ENCODE results near the gene RFXANK.
"Not testable (repeated sequence)": the region's sequence is repeated elsewhere in the genome, so short reads cannot be mapped to it uniquely, and the experiment has no call there.

RFXANK gene

GRCh38 chr19:19170873-19171672, 21.0 kb upstream of the RFXANK start:
- no peak overlapping the region for H3K9ac ChIP-seq (ENCODE audit: low read depth, low read length)
- H3K4me1 ChIP-seq (ENCODE audit: control insufficient read depth, insufficient read depth, low read length): peaks cover 14% of the 10 kb centered on the region
- H3K27me3 ChIP-seq (ENCODE audit: control insufficient read depth, insufficient read depth, low read length): no peaks in the 10 kb centered on the region
- no peak overlapping the region for H3K4me2 ChIP-seq (ENCODE audit: low read length)
- no peaks in the 10 kb centered on the region for H3K36me3 ChIP-seq (ENCODE audit: insufficient read depth, low read length)
- H3K9me3 ChIP-seq (replicated peaks; ENCODE audit: low read length): no peaks in the 10 kb centered on the region
- H3K4me3 ChIP-seq (ENCODE audit: low read length): no peak overlapping the region

GRCh38 chr19:19171821-19172532, 20.1 kb upstream of the RFXANK start:
- Histone ChIP-seq H3K27me3 (ENCODE audit: control insufficient read depth, insufficient read depth, low read length) (no peaks in the 10 kb centered on the region), H3K9me3 (replicated peaks; ENCODE audit: low read length) (no peaks in the 10 kb centered on the region), H3K4me3 (ENCODE audit: low read length) (no peak overlapping the region), H3K36me3 (ENCODE audit: insufficient read depth, low read length) (no peaks in the 10 kb centered on the region), H3K9ac (ENCODE audit: low read depth, low read length) (no peak overlapping the region), H3K4me1 (ENCODE audit: control insufficient read depth, insufficient read depth, low read length) (peaks cover 14% of the 10 kb centered on the region), H3K4me2 (ENCODE audit: low read length) (no peak overlapping the region)

DNA sequence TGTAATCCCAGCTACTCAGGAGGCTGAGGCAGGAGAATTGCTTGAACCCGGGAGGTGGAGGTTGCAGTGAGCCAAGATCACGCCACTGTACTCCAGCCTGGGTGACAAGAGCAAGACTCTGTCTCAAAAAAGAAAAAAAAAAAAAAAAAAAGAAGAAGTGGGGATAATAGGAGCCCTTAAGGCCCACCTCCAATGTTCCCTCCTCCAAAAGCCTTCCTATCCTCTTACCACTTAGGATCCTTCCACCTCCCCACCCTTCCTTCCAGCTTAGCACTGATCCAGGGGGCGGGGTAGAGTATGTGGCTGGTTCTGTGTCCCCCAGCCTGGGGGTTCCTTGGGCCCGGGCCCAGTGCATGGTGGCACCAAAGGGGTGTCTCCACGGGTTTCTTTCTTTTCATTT, 18.8 kb upstream of the RFXANK start:
- not testable (repeated sequence) for H3K4me2 ChIP-seq (ENCODE audit: low read length); H3K9me3 ChIP-seq (replicated peaks; ENCODE audit: low read length); H3K4me3 ChIP-seq (ENCODE audit: low read length); H3K36me3 ChIP-seq (ENCODE audit: insufficient read depth, low read length); H3K9ac ChIP-seq (ENCODE audit: low read depth, low read length); H3K27me3 ChIP-seq (ENCODE audit: control insufficient read depth, insufficient read depth, low read length)
- peaks cover 14% of the 10 kb centered on the region for H3K4me1 ChIP-seq (ENCODE audit: control insufficient read depth, insufficient read depth, low read length)

DNA sequence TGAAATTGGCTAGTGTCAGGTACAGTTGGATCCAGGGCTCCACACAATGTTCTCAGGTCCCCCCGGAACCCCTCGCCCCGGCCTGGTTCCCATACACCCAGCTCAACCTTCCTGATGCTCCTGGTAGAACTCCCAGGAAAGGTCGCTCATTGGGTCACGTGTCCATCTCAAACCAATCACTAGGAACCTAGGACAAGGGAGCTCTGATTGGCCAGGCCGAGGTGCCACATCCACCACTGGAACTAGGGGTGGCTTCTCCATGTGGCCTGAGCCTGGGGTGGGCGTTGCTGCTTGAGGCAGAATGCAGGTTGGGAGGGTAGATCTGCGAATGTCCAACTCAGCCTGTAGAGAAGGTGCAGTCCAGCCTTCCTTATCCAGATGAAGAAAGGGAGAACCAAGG, 15.1 kb upstream of the RFXANK start:
- Histone ChIP-seq H3K9me3 (replicated peaks; ENCODE audit: low read length) (no peaks in the 10 kb centered on the region), H3K4me1 (ENCODE audit: control insufficient read depth, insufficient read depth, low read length) (peaks cover 5% of the 10 kb centered on the region), H3K36me3 (ENCODE audit: insufficient read depth, low read length) (peaks cover 15% of the 10 kb centered on the region), H3K4me3 (ENCODE audit: low read length) (no peak overlapping the region), H3K27me3 (ENCODE audit: control insufficient read depth, insufficient read depth, low read length) (no peaks in the 10 kb centered on the region), H3K4me2 (ENCODE audit: low read length) (no peak overlapping the region), H3K9ac (ENCODE audit: low read depth, low read length) (no peak overlapping the region)

- Histone ChIP-seq H3K36me3 (ENCODE audit: insufficient read depth, low read length) (peaks cover 18% of the 10 kb centered on the region), H3K4me2 (ENCODE audit: low read length) (no peak overlapping the region), H3K9me3 (replicated peaks; ENCODE audit: low read length) (no peaks in the 10 kb centered on the region), H3K4me1 (ENCODE audit: control insufficient read depth, insufficient read depth, low read length) (no peaks in the 10 kb centered on the region), H3K9ac (ENCODE audit: low read depth, low read length) (no peak overlapping the region), H3K4me3 (ENCODE audit: low read length) (no peak overlapping the region), H3K27me3 (ENCODE audit: control insufficient read depth, insufficient read depth, low read length) (no peaks in the 10 kb centered on the region)
These were observed 12.3 kb upstream of the RFXANK start for GRCh38 chr19:19179548-19180441.

DNA sequence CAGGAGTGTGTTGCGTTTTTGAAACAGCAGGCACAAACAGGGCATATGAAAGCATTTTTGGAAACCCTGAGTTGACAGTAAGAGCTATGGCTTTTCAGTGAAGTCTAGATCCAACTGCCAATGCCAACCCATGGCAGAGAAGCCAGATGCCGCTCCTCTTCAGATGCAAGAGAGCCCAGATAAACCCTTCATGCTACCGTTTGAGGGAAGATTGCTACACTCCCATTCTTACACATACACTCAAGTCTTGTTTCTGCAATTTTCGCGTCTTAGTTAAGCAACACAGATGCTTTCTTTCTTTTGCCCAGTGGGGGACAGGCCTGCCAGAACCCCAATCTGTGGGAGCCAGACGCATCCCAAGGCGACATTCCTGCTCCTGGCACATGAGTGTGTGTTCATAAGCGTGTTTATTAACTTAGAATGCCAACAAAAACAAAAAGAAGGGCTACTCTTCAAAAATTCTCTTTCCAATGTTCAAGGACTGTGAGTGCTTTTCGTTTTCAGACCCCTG, 10.5 kb upstream of the RFXANK start:
- H3K36me3 ChIP-seq (ENCODE audit: insufficient read depth, low read length): peaks cover 27% of the 10 kb centered on the region
- H3K4me1 ChIP-seq (ENCODE audit: control insufficient read depth, insufficient read depth, low read length): no peaks in the 10 kb centered on the region
- H3K4me2 ChIP-seq (ENCODE audit: low read length): no peak overlapping the region
- no peak overlapping the region for H3K4me3 ChIP-seq (ENCODE audit: low read length)
- no peaks in the 10 kb centered on the region for H3K27me3 ChIP-seq (ENCODE audit: control insufficient read depth, insufficient read depth, low read length)
- H3K9me3 ChIP-seq (replicated peaks; ENCODE audit: low read length): no peaks in the 10 kb centered on the region
- H3K9ac ChIP-seq (ENCODE audit: low read depth, low read length): no peak overlapping the region

GRCh38 chr19:19185853-19186740, 6.0 kb upstream of the RFXANK start:
- Histone ChIP-seq H3K4me1 (ENCODE audit: control insufficient read depth, insufficient read depth, low read length) (peaks cover 11% of the 10 kb centered on the region), H3K9me3 (replicated peaks; ENCODE audit: low read length) (no peaks in the 10 kb centered on the region), H3K9ac (ENCODE audit: low read depth, low read length) (no peak overlapping the region), H3K36me3 (ENCODE audit: insufficient read depth, low read length) (peaks cover 25% of the 10 kb centered on the region), H3K4me2 (ENCODE audit: low read length) (no peak overlapping the region), H3K27me3 (ENCODE audit: control insufficient read depth, insufficient read depth, low read length) (no peaks in the 10 kb centered on the region), H3K4me3 (ENCODE audit: low read length) (no peak overlapping the region)

DNA sequence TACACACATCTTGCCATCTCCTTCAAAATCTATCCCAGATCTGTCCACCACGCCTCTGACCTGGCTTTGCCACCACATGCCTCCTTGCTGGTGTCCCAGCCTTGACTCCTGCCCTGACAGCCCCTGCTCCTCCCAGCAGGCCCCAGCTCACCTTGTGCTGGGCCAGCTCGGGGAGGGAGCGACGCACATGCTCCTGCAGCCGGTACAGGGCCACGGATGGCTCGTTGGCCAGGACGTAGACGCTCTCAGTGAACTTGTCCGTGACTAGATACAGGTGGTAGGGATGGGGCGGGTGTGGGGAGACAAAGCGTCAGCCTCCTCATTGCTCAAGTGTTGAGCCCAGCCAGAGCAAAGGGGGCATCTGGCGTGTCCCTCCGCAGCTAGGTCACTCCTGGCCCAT, 5.3 kb upstream of the RFXANK start:
- Histone ChIP-seq H3K4me2 (ENCODE audit: low read length) (no peak overlapping the region), H3K4me1 (ENCODE audit: control insufficient read depth, insufficient read depth, low read length) (peaks cover 12% of the 10 kb centered on the region), H3K27me3 (ENCODE audit: control insufficient read depth, insufficient read depth, low read length) (no peaks in the 10 kb centered on the region), H3K36me3 (ENCODE audit: insufficient read depth, low read length) (peaks cover 19% of the 10 kb centered on the region), H3K9ac (ENCODE audit: low read depth, low read length) (no peak overlapping the region), H3K9me3 (replicated peaks; ENCODE audit: low read length) (no peaks in the 10 kb centered on the region), H3K4me3 (ENCODE audit: low read length) (no peak overlapping the region)

DNA sequence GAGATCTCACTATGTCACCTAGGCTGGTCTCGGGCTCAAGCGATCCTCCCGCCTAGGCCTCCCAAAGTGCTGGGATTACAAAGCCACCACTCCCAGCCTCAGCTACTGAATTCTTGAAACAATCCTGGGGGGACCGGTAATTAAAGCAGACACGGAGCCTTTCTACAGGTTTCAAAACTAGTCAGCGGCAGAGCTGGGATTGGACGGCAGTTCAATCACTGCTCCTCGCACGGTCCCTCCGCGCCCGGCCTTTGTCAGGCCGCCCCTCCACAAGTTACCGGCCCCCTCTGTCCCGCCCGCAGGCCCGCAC, 335 bp upstream of the RFXANK start:
- Histone ChIP-seq H3K36me3 (ENCODE audit: insufficient read depth, low read length) (peaks cover 8% of the 10 kb centered on the region), H3K4me2 (ENCODE audit: low read length) (peak overlapping the region; percentile 99), H3K9me3 (replicated peaks; ENCODE audit: low read length) (no peaks in the 10 kb centered on the region), H3K4me1 (ENCODE audit: control insufficient read depth, insufficient read depth, low read length) (peaks cover 27% of the 10 kb centered on the region), H3K27me3 (ENCODE audit: control insufficient read depth, insufficient read depth, low read length) (no peaks in the 10 kb centered on the region), H3K9ac (ENCODE audit: low read depth, low read length) (peak overlapping the region; percentile 99), H3K4me3 (ENCODE audit: low read length) (peak overlapping the region; percentile 97)

GRCh38 chr19:19192910-19193423, 909 bp downstream of the RFXANK start:
- Histone ChIP-seq H3K27me3 (ENCODE audit: control insufficient read depth, insufficient read depth, low read length) (no peaks in the 10 kb centered on the region), H3K36me3 (ENCODE audit: insufficient read depth, low read length) (peaks cover 14% of the 10 kb centered on the region), H3K4me3 (ENCODE audit: low read length) (peak overlapping the region; percentile 84), H3K9me3 (replicated peaks; ENCODE audit: low read length) (no peaks in the 10 kb centered on the region), H3K4me2 (ENCODE audit: low read length) (peak overlapping the region; percentile 92), H3K4me1 (ENCODE audit: control insufficient read depth, insufficient read depth, low read length) (peaks cover 27% of the 10 kb centered on the region), H3K9ac (ENCODE audit: low read depth, low read length) (peak overlapping the region; percentile 90)
